T-helper 17 cell (primary cell): Measurements from ENCODE around the gene RPS6KA2. TPM values are rescaled to one million over a fixed set of nuclear protein-coding genes. Genes with fewer than 3 reads are reported as not detected.

Source experiments
- ATAC-seq: fragments of 150-1000 bp; cut with Tn5 transposase; 2 replicates; pipeline ENCODE4 v1.10.0; 2021; ENCODE audit warnings: mild to moderate bottlenecking, moderate library complexity
- DNase-seq, 3 donors: peaks; one replicate each; pipeline versions ENCODE4 v3.0.0 to v3.0.0-alpha.2; 2020 to 2021
- H3K9me3 ChIP-seq: one replicate; pipeline ENCODE4 v1.7.0; 2013; ENCODE audit warnings: low read length, mild to moderate bottlenecking; ENCODE audit not compliant: control insufficient read depth, poor library complexity, severe bottlenecking
- H3K27ac Mint-ChIP-seq: one replicate; pipeline ENCODE4 v1.8.0; 2022; ENCODE audit warnings: mild to moderate bottlenecking, moderate library complexity, mixed read lengths
- H3K27me3 Mint-ChIP-seq: one replicate; pipeline ENCODE4 v1.8.0; 2022; ENCODE audit warnings: mixed read lengths
- H3K36me3 Mint-ChIP-seq: one replicate; pipeline ENCODE4 v1.8.0; 2022; ENCODE audit warnings: low read depth, mixed read lengths
- H3K4me1 Mint-ChIP-seq: one replicate; pipeline ENCODE4 v1.8.0; 2022; ENCODE audit warnings: mild to moderate bottlenecking, mixed read lengths
- H3K4me3 Mint-ChIP-seq: one replicate; pipeline ENCODE4 v1.8.0; 2022; ENCODE audit warnings: mild to moderate bottlenecking, moderate library complexity, mixed read lengths
- total RNA-seq, 4 donors: library from RNA in 2 of 4; stranded (reverse) in 2 of 4; gene quantifications; one replicate each; pipeline ENCODE4 v1.2.3 and lab custom pipeline; 2022 to 2026

RPS6KA2 gene
- total RNA-seq, 2 donors from 2014 or later, result 3.3 to 5.9 TPM

DNA sequence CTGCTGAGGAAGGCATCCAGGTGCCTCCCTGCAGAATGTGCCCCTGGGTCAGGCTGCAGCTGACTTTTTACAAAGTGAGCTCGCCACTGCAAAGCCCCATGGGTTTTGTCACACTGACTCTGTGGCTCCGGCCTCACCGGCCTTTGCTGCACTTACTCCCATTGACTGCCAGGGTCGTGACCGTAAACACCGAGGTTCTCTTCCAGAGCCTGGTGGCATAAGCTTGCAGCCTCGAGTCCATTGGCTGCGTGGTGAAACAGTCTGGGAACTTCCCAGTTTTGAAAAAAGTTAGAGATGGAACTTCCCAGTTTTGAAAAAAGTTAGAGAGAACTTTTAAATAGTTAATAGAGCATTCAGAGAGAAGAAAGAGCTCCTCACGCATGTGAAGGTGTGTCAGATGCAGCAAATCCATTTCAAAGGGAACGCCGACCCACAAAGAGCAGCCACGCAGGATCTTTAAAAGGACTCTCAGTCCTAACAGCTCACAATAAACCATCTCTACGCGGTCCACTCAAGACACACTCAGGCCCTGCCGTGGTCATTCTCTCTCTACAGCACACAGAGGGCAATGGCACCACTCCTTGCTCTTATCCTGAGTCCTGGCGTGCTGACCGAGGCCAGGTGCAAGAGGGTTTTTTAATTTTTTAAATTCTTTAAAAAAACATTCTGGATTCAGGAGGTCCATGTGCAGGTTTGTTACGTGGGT lies 53.4 kb downstream of the RPS6KA2 start:
- no peak overlapping the region for H3K27ac Mint-ChIP-seq
- DNase-seq (no peak), ATAC-seq (no peak)
- H3K9me3 ChIP-seq, result no peaks in the 10 kb centered on the region
- no peaks in the 10 kb centered on the region for H3K27me3 Mint-ChIP-seq
- H3K36me3 Mint-ChIP-seq, result peaks cover 2% of the 10 kb centered on the region
- H3K4me3 Mint-ChIP-seq, result no peak overlapping the region
- peaks cover 2% of the 10 kb centered on the region for H3K4me1 Mint-ChIP-seq

DNA sequence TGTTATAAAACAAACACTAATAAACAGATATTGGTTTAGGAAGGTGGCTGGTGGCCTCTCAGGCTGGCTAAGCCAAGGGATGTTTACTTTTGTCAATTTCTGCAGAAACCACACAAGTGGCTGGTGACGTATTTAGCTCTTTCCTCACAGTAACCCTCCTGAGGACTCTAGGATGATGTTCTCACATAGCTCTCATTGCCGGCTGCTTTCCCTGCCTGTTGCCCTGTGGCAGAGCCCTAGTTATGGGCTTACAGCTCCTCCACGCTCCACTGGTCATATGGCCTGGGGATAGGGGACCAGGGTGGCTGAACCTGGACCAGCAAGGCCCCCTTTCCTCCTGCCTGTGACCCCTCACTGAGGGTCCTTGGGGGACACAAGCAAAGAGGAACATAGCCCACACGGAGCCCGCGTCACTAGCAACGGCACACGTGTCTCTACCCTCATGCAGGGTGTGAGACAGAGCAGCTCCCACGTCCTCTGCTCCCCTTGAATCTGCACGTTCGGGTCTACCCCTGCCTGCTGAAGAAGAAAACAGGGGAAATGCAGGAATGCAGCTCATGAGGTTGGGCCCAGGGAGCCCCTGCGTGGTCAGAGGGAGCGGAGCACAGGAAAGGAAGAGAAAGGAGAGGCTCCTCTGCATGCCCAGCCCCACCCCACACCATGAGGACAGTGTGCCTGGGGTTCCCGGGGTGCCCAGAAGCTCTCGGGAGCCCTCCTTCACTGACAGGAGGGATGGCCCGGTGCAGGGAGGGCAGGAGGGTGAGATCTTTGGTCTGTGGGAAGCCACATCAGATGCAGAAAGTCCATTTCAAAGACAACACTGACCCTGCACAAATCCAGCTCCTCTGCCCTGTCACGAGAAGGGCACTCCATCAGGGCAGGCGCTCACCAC lies 54.4 kb downstream of the RPS6KA2 start:
- H3K9me3 ChIP-seq, result no peaks in the 10 kb centered on the region
- no peak for DNase-seq
- no peak for ATAC-seq
- H3K27ac Mint-ChIP-seq, result no peak overlapping the region
- H3K4me3 Mint-ChIP-seq, result no peak overlapping the region
- H3K4me1 Mint-ChIP-seq, result peaks cover 2% of the 10 kb centered on the region
- H3K36me3 Mint-ChIP-seq, result peaks cover 2% of the 10 kb centered on the region
- H3K27me3 Mint-ChIP-seq, result no peaks in the 10 kb centered on the region

DNA sequence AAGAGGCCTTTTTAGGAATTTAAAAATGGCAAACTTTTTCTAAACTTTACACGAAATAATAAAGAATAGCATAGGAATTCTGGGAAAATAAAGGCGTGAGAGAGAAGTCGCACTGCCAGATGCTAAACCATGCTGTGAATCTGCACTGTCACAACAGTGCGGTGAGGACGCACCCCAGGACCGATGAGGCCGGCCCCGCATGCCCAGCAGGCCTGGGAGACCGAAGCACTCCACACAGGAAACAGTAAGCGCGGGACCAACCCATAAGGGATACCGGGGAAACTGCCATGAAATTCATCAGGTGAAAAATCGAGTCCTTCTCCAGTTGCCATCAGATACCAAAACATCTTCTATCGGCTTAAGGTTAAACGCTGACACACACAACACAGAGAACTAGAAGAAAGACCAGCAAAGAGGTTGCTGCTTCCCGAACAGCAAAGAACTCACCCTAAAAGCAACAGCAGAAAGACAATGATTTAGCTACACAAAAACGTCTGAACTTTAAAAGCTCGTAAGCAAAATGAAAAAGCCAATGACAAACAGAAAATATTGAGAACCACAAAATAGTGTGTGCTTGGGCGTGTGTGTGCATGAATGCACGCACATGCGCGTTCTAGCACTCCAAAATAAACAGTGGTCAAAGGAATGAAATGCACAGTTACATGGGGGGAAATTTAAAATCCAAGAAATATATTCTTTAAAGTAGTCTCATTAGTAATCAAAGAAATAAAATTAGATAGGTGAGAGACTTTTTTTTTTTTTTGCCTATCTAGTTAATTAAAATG lies 55.9 kb downstream of the RPS6KA2 start:
- DNase-seq, result no peak
- no peaks in the 10 kb centered on the region for H3K9me3 ChIP-seq
- peaks cover 2% of the 10 kb centered on the region for H3K36me3 Mint-ChIP-seq
- no peak for ATAC-seq
- H3K27ac Mint-ChIP-seq, result no peak overlapping the region
- H3K4me3 Mint-ChIP-seq, result no peak overlapping the region
- no peaks in the 10 kb centered on the region for H3K27me3 Mint-ChIP-seq
- peaks cover 2% of the 10 kb centered on the region for H3K4me1 Mint-ChIP-seq

DNA sequence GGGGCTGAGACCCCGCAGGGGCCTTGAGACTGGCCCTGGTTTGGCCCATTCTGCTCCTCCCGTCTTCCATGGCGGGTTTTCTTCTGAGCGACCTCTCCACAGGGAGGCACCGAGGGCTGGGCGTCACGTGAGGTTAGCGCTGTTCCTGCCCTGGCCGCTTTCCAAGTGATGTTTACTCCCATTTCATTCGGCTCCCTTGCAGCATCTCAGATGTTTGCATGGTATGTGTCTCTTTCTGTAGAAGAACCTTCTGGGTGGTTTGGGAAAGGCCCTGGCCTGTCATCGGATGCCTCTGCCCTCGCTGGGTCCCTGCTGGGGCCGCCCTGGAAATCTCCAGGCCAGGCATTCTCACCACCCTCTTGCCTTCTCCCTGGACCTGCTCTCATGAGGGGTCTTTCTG lies 57.8 kb downstream of the RPS6KA2 start:
- no peaks in the 10 kb centered on the region for H3K27me3 Mint-ChIP-seq
- no peak overlapping the region for H3K4me3 Mint-ChIP-seq
- H3K9me3 ChIP-seq, result no peaks in the 10 kb centered on the region
- no peak for ATAC-seq
- DNase-seq, result no peak
- H3K4me1 Mint-ChIP-seq, result peaks cover 5% of the 10 kb centered on the region
- H3K27ac Mint-ChIP-seq, result no peak overlapping the region
- no peaks in the 10 kb centered on the region for H3K36me3 Mint-ChIP-seq

DNA sequence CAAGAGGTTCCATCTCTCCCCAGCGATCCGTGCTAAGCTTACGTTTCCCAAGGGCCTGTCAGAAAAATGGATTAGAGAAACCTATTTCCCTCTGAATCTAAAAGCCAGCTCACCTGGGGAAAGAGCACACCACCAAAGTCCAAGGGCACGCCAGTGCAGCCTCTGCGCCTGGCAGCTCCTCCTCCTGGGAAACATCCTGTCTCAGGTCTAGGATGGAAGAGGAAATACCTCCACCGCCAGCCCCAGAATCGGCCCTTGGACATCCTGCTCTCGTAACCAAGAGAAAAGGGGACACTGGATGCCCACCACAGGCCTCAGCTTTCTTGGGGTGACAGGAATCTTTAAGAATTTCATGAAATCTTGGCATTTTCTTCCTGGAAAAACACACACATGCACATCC lies 59.2 kb downstream of the RPS6KA2 start:
- DNase-seq (no peak), ATAC-seq (no peak)
- Mint-ChIP-seq H3K27ac (no peak overlapping the region), H3K36me3 (no peaks in the 10 kb centered on the region), H3K4me1 (peaks cover 5% of the 10 kb centered on the region), H3K4me3 (no peak overlapping the region), H3K27me3 (no peaks in the 10 kb centered on the region)
- H3K9me3 ChIP-seq, result no peaks in the 10 kb centered on the region

DNA sequence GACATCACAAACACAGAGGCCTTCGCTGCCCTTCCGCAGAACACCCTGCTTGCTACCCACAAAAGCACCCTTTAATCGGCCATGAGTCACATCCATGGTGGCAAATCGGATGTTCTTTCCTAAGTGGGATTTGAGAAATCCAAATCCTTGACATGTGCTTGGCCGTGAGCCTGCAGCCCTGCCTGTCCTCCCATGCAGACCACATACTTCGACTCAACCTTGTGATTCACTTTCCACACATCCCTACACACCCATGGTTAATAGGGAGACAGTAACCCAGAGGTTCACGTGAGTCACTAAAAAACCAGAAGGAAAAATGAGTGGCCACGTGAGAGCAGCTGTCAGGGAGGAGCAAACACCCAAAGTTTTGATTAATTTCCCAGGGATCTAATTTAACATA lies 59.9 kb downstream of the RPS6KA2 start:
- Mint-ChIP-seq H3K27ac (no peak overlapping the region), H3K4me3 (no peak overlapping the region), H3K27me3 (no peaks in the 10 kb centered on the region), H3K4me1 (peaks cover 3% of the 10 kb centered on the region), H3K36me3 (no peaks in the 10 kb centered on the region)
- H3K9me3 ChIP-seq, result no peaks in the 10 kb centered on the region
- DNase-seq (no peak), ATAC-seq (no peak)

DNA sequence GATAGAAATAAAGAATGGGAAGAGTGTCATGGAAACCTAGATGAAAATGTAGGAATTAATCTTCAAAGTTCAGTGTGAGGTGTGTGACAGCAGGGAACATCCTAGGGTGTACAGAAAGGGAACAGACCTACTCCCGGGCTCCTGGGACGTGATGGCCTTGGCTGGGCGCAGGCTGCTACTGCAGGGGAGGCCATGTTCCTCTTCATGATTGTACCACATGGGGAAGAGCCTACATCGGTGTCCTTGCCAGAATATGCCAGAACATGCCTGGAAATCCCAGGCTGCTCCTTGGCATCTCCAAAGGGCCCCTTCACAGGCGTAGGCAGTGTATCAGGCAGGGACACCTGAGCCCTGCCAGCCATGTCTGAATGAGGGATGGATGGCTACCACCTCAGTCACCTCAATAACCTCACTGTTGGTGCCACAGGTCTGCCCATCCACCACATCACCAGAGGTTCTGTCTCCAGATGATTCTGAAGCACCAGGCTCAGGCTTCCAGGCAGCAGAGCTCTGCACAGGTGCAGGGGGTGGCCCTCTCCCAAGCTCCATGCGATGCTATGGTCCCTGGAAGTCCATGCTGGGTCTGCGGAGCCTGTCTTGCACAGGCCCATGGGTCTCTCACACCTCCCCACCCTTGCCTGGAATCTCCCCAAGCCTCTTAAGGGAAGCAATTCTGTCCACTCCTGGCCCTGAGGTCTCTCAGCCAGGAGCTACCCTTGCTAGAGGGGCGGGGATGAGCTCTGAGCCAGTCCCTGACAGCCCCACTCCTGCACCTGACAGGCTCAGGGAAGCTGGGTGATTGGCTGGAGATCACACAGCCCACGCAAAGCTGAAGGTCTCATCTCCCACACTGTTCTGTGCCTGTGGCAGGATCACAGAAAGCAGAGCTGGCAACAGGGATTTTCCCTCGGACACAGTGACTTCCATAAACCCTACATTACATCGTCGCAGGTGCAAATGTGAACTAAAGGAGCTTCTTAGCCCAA lies 60.7 kb downstream of the RPS6KA2 start:
- Mint-ChIP-seq H3K27ac (no peak overlapping the region), H3K27me3 (no peaks in the 10 kb centered on the region), H3K36me3 (no peaks in the 10 kb centered on the region), H3K4me1 (peaks cover 3% of the 10 kb centered on the region), H3K4me3 (no peak overlapping the region)
- no peaks in the 10 kb centered on the region for H3K9me3 ChIP-seq
- DNase-seq (no peak), ATAC-seq (no peak)

DNA sequence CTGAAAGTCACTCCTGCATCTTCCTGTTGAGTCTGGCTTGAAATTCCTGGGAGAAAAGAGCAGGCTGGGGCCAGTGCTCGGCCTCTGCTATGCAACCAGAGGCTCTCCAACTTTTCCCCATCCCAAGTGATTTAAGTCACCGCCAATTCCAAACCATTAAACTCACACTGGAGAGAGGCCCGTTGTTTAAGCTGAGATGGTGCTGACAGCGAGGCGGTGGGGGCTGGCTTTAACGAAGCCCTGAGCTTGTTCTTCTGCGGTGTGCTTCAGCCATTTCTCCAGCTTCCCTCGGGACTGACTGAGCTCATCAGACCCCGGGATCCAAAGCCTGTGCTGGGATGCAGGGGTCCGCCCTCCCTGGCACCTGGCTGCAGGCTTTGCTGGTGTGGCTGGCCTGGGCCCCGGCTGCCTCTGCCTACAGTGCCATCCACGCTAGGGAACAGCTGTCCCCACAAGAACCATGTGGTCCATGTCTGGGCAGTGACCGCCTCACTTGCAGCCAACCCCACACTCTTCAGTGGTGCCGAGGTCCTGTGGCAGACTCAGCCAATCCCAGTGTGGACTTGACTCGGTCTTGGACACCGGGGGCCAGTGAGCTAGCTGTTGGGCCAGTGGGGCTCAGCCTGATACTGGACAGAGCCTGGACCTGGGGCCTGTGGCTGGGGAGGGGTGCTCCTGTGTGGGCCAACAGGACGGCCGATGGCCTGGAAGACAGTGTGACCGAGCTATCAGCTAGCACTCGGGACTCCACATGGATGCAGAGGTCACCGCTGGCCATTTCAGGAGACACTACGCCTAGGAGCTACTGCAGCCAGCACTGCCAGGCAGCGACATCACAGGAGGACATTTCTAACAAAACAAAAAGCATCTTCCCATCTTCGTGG lies 61.7 kb downstream of the RPS6KA2 start:
- no peaks in the 10 kb centered on the region for H3K9me3 ChIP-seq
- H3K4me1 Mint-ChIP-seq, result peaks cover 3% of the 10 kb centered on the region
- no peaks in the 10 kb centered on the region for H3K27me3 Mint-ChIP-seq
- no peak for DNase-seq
- no peak for ATAC-seq
- no peaks in the 10 kb centered on the region for H3K36me3 Mint-ChIP-seq
- H3K27ac Mint-ChIP-seq, result no peak overlapping the region
- no peak overlapping the region for H3K4me3 Mint-ChIP-seq

DNA sequence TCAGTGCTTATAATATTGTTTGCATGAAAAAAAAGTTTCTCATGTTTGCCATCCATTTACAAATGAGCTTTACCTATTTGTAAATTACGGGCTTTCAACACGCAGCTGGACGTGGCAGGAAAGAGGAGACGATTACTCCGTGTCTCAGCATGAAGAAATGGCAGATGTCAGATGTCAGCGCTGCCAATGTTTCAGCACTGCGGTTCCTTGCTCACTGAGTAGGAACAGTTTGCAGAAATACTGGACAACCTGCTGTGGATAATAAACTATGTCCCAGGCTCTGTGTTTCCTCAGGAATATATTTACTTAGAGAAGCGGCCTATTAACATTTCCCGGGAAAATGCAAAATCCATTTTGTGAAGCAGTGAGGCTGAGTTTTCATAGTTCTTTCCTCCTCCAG lies 63.2 kb downstream of the RPS6KA2 start:
- Mint-ChIP-seq H3K4me3 (no peak overlapping the region), H3K27me3 (no peaks in the 10 kb centered on the region), H3K36me3 (no peaks in the 10 kb centered on the region), H3K4me1 (peaks cover 3% of the 10 kb centered on the region), H3K27ac (no peak overlapping the region)
- H3K9me3 ChIP-seq, result no peaks in the 10 kb centered on the region
- no peak for DNase-seq
- ATAC-seq, result no peak

DNA sequence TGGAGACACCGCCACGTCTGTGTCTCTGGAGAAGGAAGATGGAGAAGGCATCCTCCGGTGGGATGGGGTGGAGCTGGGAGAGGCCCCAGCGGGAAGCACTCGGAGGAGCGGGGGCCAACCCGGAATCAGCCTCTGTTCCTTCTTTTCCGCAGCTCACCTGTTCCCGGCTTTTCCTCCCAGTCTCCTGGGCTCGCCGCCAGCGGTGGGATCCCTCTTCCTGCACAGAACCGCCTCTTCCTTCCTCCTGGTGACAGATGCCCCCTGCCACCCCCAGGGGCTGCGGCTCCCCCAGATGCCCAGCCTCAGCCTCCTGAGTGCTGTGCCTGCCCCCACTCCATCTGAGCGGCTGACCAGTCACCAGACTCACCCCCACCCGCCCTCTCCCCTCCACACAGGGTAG lies 63.9 kb downstream of the RPS6KA2 start:
- no peak for DNase-seq
- no peaks in the 10 kb centered on the region for H3K27me3 Mint-ChIP-seq

DNA sequence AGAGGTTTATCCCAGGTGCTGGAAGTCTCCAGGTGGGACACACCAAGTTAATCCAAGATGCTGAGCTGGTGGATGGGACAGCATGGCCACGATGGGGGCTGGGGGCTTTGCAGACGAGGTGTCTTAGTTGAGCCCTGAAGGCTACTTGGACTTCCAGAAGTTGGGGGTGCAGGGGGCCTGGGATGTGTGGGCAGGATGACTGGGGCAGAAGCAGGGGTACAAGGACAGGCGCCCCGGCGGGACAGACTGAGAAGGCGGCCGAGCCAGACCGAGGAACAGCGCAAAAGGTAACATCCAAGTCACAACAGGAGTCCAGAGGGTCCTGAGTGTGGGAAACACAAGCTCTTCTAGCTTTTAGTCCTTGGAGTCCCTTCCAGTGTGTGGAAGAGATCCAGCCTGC lies 64.3 kb downstream of the RPS6KA2 start:
- no peak for DNase-seq
- Mint-ChIP-seq H3K27me3 (no peaks in the 10 kb centered on the region), H3K36me3 (no peaks in the 10 kb centered on the region), H3K4me3 (no peak overlapping the region), H3K4me1 (peaks cover 3% of the 10 kb centered on the region), H3K27ac (no peak overlapping the region)
- ATAC-seq, result no peak
- no peaks in the 10 kb centered on the region for H3K9me3 ChIP-seq

More for the DNA sequence above, 63.9 kb downstream of the RPS6KA2 start:
- no peaks in the 10 kb centered on the region for H3K9me3 ChIP-seq
- Mint-ChIP-seq H3K4me1 (peaks cover 3% of the 10 kb centered on the region), H3K27ac (no peak overlapping the region), H3K4me3 (no peak overlapping the region), H3K36me3 (no peaks in the 10 kb centered on the region)
- no peak for ATAC-seq
